Activated naive CD4-positive, alpha-beta T cell (primary cell): Measurements from ENCODE around the gene NT5DC4.
A peak's percentile ranks its signal among the peaks of the same experiment; 100 is the strongest.

Source experiments
- DNase-seq, 4 experiments: peaks; one replicate each; lab custom pipeline; 2025; lab: John Stamatoyannopoulos, UW

Gene NT5DC4

DNA sequence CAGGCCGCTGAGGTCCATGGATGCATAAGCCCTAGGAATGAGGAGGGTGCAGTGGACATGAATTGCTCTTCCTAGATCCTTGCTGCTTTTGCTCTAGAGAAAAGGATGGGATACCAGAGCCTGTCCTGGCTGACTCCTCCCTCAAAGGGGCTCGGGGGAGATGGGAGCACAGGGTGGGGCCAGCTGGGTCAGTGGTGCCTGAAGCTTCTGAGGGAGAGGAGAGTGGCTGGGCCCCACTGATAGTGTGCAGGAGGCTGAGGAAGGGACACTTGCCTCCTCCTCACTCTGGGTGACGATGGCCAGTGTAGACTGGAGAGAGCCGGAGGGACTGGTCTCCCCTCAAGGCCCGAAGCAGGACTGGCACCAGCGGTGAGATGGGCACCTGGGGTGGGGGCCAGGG, at the start of gene NT5DC4:
TSS of gene NT5DC4 (plus strand) at position 236 of the 400 bp plus-strand sequence. CDS start at position 296, 60 bp downstream.
- DNase-seq = no peak

DNA sequence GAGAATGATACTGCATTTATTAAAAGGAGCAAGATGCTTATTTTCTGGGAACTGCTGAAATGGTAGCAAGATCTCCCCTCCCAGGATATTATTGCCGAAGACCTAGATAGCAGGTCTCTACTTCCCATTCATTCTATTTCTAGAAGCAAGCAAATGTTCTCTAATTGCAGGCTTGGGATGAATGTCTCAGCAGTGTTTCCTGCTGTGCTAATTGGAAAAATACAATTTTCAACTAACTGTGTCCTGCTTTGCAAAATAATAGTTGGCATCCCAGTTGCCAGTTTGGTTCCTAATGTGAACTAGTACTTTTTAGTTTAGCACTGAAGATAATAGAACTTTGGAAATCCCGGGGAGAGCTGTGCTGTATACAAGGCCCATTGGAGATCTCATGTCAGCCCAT, 49.0 kb upstream of the NT5DC4 start:
- DNase-seq = no peak

DNA sequence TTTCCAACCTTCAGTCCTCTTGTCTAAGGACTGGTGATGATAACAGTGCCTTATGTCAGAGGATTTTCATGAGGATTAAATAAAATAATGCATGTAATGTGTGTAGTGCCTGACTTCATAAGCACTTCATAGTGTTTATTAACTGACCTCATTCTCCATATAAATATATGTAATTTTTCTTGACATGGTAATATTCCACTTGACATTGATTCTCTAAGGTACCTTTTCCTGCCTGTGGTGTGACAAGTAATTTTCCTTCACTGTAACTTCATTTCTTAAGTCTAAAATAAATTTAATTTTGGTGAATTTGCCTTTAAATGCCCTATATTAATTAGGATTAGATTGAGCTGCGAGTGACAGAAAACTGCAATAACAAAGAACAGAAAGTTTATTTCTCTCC, 47.8 kb upstream of the NT5DC4 start:
- no peak for DNase-seq

DNA sequence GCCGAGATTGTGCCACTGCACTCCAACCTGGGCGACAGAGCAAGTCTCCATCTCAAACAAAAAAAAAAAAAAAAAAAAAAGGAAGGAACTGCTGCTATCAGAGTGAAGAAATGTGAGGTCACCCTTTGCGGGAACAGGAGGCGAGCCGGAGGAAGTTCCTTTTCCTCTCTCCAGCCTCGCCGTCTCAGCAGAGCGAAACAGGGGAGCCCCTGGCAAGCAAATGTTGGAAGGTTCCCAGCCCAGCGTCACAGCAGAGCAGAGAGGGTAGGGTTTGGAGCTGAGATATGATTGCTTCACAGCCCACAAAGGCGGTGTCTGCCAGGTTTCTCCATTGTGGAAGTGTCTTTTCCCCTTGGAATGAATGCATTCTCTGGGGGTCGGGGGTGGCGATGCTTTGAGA, 46.6 kb upstream of the NT5DC4 start:
- DNase-seq = no peak

DNA sequence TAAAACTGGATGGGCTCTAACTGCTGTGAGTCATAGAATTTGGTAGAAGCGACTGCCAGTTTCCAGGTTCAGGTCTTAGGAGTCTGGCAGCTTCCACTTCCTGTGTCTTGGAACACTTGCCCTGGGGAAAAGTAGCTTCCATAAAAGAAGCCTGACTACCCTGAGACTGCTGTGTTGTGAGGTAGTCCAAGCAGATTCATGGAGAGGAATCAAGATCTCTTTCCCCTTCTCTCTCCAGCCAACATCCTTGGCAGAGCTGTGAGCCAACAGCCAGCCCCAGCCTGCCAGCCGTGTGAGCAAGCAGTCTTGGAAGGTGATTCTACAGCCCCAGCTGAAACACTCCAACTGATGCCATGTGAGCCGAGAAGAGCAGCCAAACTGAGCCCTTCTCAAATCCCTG, 41.3 kb upstream of the NT5DC4 start:
- DNase-seq = no peak

DNA sequence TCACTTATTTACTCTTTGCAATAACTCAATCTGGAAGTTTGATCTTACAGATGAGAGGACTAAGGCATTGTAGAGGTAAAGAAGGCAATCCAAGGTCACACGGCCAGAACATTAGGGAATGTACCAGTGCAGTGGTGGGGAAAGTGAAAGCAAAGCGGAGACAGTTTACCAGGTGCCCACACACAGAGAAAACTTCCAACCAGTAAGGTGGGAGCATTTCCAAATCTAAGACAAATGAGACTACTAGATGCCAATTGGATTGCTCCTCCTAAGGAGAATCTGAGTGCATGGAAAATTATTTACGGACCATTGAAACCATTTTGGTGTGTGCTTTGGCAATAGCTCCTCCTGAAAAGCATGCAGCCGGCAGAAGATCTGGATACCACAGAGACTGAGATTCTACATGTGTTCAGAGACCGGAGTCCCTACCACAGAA, 40.1 kb upstream of the NT5DC4 start:
- DNase-seq = no peak

DNA sequence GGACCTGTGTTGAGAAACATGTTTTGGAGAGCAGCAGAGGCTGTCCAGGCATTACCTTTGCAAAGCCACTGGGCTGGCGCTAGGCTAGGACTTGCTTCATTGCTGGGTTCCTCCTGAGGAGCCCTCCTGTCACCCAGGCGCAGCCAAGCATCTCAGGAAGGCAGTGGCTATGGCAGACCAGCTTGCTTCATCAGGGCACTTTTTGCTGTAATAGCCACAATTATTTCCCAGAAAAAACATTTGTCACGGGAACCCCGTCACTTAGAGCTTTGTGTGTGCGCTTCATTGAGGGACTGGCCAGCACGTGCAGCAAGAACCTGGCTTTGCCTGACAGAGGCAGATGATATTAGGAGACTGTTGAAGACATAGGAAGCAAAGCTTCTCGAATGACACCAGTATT, 38.7 kb upstream of the NT5DC4 start:
- no peak for DNase-seq

DNA sequence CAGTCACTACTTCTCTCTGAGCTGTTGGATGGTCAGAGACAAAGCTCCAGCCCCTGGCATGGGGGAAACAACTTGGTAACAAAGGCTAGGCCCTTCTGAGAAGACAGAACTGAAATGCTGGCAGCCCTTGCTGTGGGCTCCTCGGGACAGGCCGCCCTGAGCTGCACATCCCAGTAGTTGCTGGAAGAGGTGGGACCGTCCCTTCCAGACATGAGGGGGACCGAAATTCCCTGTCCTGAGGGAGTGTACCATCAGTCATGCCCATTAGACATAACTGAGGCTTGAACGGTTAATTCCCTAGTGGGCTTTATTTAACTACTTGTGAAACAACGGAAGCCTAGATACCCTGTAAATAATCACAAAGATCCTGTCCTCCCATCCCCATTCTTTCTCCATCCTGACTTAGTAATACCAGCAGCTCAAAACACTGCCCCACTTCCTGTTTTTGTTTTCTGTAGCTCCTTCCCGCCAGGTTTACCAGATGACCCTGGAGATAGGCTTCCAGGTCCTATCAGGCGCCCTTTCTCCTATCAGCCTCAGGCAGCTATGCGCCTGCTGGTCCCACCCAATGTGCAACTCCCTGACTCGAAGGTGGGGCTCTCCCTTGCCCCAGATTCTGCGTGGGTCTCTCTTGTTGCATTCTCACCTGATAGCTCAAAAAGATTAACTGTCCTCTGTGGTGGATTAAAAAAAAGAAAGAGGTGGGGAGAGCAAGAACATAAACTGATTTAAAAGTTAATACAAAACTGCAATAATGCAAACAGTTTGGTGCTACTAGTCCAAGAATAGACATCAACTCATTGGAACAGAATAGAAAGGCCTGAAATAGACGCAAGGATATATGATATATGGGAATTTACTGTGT, 37.0 kb upstream of the NT5DC4 start:
- DNase-seq = no peak

DNA sequence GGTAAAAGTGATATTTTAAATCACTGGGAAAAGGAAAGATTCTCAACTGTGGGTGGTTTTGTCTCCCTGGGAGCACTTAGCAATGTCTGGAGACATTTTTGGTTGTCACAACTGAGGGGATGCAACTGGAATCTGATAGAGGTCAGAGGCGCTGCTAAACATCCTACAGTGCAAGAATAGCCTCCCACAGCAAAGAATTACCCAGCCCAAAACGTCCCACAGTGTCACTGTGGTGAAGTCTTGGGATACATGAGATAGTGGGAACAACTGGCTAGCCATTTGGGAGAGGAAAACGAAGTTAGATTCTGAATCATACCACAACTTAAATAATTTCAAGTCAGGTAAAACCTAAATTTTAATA, 36.4 kb upstream of the NT5DC4 start:
- DNase-seq = no peak

DNA sequence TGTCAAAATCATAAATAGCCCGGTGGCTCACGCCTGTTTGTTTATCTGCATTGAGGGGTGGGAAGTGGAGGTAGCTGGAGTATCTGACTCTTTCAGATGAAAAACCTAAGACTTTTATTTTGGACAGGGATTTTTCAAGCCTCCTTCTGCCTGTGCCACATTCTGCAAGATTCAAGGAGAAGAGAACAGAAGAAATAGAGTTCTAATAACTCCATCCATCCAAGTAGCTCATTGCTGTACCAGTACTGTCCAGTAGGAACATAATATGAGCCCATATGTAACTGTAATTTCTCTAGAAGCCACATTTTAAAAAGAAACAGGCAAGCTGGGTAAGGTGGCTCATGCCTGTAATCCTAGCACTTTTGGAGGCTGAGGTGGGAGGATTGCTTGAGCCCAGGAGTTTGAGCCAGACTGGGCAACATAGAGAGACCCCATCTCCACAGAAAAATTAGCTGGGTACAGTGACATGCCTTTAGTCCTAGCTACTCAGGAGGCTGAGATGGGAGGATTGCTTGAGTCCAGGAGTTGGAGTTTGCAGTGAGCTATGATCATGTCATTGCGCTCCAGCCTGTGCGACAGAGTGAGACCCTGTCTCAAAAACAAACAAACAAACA, 35.4 kb upstream of the NT5DC4 start:
- no peak for DNase-seq

DNA sequence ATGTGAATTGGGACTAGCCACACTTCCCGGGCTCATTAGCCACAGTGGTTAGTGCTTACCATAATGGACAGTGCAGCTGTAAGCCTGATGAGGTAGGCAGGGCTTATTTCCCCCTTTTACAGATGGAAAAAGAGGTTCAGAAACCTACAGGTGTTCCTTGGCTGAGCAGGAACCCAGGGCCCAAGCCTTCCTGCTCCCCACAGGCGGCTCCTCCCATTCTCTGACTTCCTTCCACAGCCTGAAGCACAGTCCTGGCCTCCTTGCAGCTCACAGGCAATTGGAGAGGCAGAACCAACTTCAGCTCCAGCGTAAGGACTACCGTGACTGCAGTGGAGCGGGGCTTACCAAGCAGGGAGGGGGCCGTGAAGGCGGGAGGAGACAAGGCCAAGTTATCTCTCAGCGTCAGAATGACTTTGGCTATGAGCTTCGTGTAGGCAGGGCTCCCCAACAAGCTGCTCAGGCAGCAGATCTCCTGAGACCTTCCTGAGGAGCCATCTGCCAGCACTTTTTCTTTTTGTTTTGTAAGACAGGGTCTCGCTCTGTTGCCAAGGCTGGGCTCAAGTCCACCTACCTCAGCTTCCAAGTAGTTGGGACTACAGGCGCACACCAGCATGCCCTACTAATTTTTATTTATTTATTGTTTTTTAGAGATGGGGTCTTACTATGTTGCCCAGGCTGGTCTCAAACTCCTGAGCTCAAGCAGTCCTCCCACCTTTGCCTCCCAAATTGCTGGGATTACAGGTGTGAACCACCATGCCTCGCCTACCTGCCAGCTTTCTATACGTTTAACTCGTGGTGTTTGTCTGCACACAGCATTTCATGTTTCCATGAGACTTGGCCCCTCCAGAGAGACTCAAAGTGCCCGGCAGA, 34.2 kb upstream of the NT5DC4 start:
- no peak for DNase-seq

DNA sequence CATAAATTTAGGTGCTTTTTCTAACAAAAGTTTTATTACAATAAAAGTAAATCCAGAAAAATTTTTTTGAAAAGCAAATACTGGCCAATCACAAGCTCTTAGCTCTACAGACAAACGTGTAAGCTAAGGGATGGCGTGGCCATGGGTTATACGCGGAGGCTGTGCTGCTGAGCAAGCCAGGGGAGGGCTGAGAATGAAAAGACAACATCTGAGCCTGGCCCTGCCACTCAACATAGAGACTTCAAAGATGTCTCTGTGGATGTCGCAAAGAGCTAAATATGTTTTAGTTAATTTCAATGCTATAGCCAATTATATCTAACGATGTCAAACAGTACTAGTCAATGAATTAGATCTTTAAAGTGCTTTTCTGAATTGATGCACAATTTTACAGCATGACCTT, 33.3 kb upstream of the NT5DC4 start:
- DNase-seq = no peak

DNA sequence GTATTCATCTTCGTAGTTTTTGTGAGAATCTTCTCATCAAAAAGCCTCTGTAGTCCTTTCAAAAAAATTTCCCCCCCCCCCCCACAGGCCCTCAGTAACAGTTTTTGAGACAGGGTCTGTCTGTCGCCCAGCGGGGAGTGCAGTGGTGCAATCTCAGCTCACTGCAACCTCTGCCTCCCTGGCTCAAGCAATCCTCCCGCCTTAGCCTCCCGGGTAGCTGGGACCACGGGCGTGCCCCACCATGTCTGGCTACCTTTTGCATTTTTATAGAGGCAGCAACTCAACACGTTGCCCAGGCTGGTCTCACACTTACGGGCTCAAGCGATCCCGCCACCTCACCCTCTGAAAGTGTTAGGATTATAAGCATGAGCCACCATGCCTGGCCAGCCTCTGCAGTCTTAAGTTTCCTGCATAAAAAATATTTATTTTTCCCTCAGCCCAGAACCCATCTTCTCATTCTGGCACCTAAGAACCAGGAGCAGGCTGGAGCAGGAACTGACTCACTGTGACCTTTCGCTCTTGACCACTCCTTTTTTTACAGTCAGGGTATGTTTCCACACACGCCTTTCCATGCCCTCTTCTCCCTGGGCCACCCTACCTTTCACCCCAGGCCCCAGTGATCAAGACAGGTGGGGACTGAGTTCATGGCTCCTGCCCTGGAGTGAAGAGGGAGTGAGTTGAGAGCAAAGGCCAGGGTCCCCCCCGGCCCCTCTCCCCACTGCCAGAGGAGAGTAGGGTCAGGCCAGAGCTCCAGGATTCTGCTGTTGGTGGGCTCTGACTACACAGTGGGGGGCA, 32.5 kb upstream of the NT5DC4 start:
- no peak for DNase-seq

DNA sequence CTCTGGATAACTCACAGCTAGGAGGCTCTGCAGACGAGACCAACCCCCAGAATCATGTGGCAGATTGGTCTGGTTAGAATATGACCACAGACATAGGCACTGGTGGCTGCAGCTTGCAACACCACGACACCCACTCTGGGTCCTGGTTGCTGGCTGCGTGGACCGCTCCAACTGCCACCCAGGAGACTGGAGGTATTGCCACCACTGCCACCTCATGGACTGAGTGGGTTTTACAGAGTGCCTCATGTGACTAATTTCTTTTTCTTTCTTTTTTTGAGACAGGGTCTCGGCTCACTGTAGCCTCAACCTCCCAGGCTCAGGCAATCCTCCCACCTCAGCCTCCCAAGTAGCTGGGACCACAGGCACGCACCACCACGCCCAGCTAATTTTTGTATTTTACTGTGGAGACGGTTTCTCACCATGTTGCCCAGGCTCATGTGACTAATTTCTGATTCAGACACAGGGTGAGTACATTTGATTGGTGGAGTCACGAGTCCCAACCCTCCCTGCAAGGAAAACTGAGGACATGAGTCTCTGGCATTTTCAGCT, 29.9 kb upstream of the NT5DC4 start:
- peak in 3 of 4 experiments; percentile 8 to 59 (median 21) for DNase-seq

DNA sequence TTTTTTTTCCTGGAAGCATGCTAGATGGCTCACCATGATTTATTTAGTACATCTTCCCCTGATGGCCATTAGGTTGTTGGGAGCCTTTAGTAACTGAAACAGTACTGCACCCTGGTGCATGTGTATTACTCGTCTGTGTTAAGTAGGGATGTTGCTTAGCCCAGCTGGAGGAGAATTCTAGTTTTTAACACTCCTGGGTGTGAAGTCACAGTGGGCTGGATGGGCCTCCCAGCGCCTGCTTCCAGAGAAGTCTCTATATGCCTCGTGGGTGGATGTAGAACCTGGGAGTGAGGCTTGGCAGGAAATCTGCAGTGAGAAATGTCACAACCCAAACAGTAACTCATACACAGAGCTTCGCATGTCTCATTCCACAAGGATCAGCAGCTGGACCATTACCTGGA, 28.9 kb upstream of the NT5DC4 start:
- DNase-seq = no peak

DNA sequence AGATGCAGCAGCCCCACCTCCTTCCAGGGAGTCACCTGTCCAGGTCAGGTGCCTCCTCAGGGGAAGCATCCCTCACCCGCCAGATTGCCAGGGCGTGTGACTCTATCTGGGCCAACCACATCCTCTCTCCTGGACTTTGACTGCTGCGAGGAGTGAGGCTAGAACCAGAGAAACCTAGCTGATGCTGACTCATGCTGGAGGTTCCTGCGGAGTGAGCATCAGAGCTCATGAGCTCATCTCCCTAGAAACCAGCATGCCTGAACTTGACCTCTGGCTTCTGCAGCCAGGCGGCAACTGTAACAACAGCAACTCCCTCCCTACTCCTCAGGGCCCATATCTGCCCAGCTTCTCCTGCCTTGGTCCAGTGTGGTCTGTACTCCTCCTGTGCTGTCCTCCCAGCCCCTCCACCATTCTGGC, 28.3 kb upstream of the NT5DC4 start:
- no peak for DNase-seq

DNA sequence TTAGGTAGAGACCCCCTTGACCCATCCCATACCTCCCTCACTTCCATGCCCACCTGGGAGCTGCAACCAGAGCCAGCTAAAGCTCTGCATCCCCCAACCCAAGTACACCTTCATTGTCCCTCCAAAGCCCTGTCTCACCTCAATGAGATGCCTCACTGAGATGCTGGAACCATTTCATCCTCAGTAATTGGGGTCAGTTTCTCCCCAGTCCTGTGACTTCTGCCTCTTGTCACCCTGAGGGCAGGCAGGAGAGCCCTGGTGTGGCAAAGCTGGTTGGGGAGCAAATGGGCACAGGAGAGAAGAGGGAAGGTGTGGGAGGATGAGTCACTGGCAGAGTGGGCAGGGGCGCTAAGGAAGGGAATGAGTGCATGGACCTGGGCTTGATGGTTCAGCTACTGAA, 27.9 kb upstream of the NT5DC4 start:
- DNase-seq = no peak

DNA sequence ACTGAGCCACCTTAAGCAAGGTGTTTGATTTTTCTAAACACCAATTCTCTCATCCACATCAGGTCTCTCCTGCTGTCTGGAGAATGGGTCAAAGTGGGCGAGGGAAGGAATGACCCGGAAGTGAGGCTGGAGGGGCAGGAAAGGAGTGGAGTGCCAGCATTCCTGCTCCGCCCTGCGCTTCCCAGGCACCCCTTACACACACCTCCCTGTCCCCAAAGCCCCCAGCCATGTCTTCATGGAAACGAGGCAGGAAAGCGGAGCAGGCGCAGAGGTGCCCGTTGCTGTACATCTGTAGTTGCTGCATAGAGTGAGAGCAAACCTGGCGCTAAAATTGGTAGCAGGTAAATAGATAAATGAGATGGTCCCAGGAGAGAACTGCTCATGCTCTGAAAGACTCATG, 27.2 kb upstream of the NT5DC4 start:
- no peak for DNase-seq

DNA sequence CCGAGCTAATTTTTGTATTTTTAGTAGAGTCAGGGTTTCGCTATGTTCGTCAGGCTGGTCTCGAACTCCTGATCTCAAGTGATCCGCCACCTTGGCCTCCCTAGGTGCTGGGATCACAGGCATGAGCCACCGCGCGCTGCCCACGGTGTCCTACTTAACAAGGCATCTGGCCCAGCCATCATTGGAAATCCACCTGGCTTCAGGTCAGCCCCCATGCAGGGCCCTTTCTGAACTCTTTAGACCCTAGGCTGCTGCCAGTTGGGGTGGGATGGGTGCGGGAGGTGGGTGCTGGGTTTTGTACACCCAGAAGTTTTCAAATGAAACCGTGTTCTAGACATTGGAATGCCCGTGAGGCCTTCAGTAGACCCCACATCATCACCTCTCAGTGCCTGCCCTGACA, 26.6 kb upstream of the NT5DC4 start:
- DNase-seq = no peak

DNA sequence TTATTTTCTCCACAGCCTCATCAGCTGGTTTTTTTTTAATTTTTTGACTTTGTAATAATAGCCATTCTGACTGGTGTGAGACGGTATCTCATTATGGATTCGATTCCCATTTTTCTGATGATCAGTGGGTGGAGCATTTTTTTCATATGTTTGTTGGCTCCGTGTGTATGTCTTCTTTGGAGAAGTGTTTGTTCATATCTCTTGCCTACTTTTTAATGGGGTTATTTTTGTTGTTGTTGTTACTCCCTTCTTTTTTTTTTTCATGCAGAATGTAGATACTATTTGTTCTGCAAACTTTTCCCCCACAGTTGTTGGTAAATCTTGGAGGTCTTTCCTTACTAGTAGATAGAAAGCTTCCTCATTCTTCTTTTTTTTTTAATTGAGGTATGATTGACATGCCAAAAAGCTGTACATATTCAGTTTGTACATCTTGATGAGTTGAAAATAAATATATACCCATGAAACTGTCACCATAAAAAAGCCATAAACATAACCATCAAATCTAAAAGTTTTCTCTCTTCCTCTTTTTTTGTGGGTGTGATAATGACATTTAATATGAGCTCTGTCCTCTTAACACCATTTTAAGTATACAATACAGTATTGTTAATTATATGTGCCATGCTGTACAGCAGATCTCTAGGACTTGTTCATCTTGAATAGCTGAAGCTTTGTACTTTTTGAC, 21.8 kb upstream of the NT5DC4 start:
- no peak for DNase-seq
